ENCODE results near the gene OXCT1.

DNA sequence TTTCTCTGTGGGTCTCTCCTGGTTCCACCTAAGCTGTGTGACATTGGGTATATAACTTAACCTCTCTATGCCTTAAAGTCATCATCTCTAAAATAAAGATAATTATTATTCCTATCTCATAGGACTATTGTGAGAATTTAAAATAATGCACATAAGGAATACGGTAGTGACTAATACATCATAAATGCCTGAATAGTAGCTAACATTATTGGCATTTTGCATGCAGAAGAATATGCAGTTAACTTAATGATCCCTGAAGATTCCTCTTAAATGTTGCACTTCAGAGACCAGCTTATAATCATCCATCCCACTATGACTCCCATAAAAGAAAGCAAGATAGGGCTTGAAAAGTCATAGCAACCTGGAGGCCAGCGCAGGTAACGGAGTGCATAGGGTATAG is 32.4 kb downstream of the OXCT1 start:
- TF ChIP-seq, protein P1, sequence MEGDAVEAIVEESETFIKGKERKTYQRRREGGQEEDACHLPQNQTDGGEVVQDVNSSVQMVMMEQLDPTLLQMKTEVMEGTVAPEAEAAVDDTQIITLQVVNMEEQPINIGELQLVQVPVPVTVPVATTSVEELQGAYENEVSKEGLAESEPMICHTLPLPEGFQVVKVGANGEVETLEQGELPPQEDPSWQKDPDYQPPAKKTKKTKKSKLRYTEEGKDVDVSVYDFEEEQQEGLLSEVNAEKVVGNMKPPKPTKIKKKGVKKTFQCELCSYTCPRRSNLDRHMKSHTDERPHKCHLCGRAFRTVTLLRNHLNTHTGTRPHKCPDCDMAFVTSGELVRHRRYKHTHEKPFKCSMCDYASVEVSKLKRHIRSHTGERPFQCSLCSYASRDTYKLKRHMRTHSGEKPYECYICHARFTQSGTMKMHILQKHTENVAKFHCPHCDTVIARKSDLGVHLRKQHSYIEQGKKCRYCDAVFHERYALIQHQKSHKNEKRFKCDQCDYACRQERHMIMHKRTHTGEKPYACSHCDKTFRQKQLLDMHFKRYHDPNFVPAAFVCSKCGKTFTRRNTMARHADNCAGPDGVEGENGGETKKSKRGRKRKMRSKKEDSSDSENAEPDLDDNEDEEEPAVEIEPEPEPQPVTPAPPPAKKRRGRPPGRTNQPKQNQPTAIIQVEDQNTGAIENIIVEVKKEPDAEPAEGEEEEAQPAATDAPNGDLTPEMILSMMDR (IDR thresholded peaks at IDR 0.05), result no peak
- no peak for TF ChIP-seq POLR2A (IDR thresholded peaks at IDR 0.05)
